ENCODE data around the gene RAN. TPM values are rescaled to one million over a fixed set of nuclear protein-coding genes. Genes with fewer than 3 reads are reported as not detected.

Gene RAN
- total RNA-seq, 1 experiment from 2014 or later: 1,968 TPM

- Mint-ChIP-seq H3K36me3 (ENCODE audit: insufficient read depth in 1 of 3, low read depth in 3 of 3) (peaks cover 0 to 2% (median 0%) of the 10 kb centered on the region in 3 experiments; a peak in 3 of 7 replicates), H3K27ac (peak within 1 kb of the TSS in 1 of 3 experiments; percentile 93; a peak in 1 of 7 replicates), H3K4me1 (peaks cover 33 to 48% of the 10 kb centered on the region in 2 experiments), H3K4me3 (peak within 1 kb of the TSS; percentile 74 to 91), H3K9me3 (peaks cover 0 to 3% of the 10 kb centered on the region in 2 experiments; a peak in 2 of 5 replicates), H3K27me3 (ENCODE audit: low read depth) (peaks cover 24% of the 10 kb centered on the region)
- no peak within 1 kb of the TSS for H2BK20ac ChIP-seq (ENCODE audit: low read depth, low read length, poor library complexity, severe bottlenecking)
- H4K8ac ChIP-seq (replicated peaks; ENCODE audit: insufficient read length, low read depth, low read length): no peak within 1 kb of the TSS
- H3T11ph ChIP-seq (ENCODE audit: low read length): no peak within 1 kb of the TSS
- H3K9me3 ChIP-seq (ENCODE audit: control insufficient read depth, low read depth, low read length): no peaks in the 10 kb centered on the region
- H3K4me2 ChIP-seq (ENCODE audit: insufficient read depth, insufficient read length, low read length): peak within 1 kb of the TSS; percentile 82
- no peak within 1 kb of the TSS for H2BK12ac ChIP-seq (ENCODE audit: insufficient read length, low read depth, low read length)
- H3K23me2 ChIP-seq (ENCODE audit: insufficient read length, low read depth, low read length, poor library complexity, severe bottlenecking): peaks cover 8% of the 10 kb centered on the region
- H2BK15ac ChIP-seq (ENCODE audit: low read depth, low read length): no peak within 1 kb of the TSS
- DNase-seq: peak; percentile 93
- no peaks in the 10 kb centered on the region for H3K79me2 ChIP-seq (ENCODE audit: insufficient read depth, low read length)
- no peak within 1 kb of the TSS for H4K5ac ChIP-seq (ENCODE audit: insufficient read length, low read depth, low read length)
- no peaks in the 10 kb centered on the region for H3K79me1 ChIP-seq (ENCODE audit: insufficient read depth, low read depth, low read length, poor library complexity, severe bottlenecking)
- H3K4ac ChIP-seq (ENCODE audit: low read depth, low read length): no peak within 1 kb of the TSS
- no peaks in the 10 kb centered on the region for H3K27me3 ChIP-seq (ENCODE audit: insufficient read depth, low read length)
- no peak within 1 kb of the TSS for H2AK5ac ChIP-seq (ENCODE audit: insufficient read length, low read length)
- H3K4me1 ChIP-seq (ENCODE audit: insufficient read depth, low read length): no peaks in the 10 kb centered on the region
- no peak within 1 kb of the TSS for H3K14ac ChIP-seq (ENCODE audit: insufficient read depth, low read length)
- peak within 1 kb of the TSS; percentile 25 for H3K9ac ChIP-seq (ENCODE audit: extremely low read depth, insufficient read length, low read length)
- no peaks in the 10 kb centered on the region for H4K20me1 ChIP-seq (ENCODE audit: control insufficient read depth, insufficient read depth, insufficient read length)
- no CpG with 5 or more reads among the region's 79 CpGs for WGBS (ENCODE audit: extremely low coverage, insufficient read length, low lambda C conversion rate)
- H3K27ac ChIP-seq (ENCODE audit: insufficient read length, low read depth, low read length): no peak within 1 kb of the TSS
- H2AFZ ChIP-seq (ENCODE audit: low read length): no peak within 1 kb of the TSS
- H3K56ac ChIP-seq (ENCODE audit: insufficient read length, low read depth, low read length): no peak within 1 kb of the TSS
- no peak within 1 kb of the TSS for H4K91ac ChIP-seq (ENCODE audit: insufficient read length, low read depth, low read length)
- no peak within 1 kb of the TSS for H2BK5ac ChIP-seq (ENCODE audit: insufficient read length, low read length)
- no peak within 1 kb of the TSS for H2BK120ac ChIP-seq (ENCODE audit: low read depth, low read length, poor library complexity, severe bottlenecking)
- H3K18ac ChIP-seq (ENCODE audit: insufficient read length, low read depth, low read length): no peak within 1 kb of the TSS
- no peak within 1 kb of the TSS for H3K23ac ChIP-seq (ENCODE audit: insufficient read length, low read depth, low read length)
- peak; percentile 17; the same call in 1 of the 3 replicates for TF ChIP-seq CTCF (conservative IDR thresholded peaks at IDR 0.05)
These were observed 32.7 kb upstream of the RAN start, which contains the start of gene STX2 for GRCh38 chr12:130838951-130839769. Gene STX2, minus strand, starts transcription at chr12:130839250. Its CDS starts 151 bp downstream, at chr12:130839099.
